Ureter (tissue), 1 donor: ENCODE results near the gene ARID4B. TPM values are rescaled to one million over a fixed set of nuclear protein-coding genes. Genes with fewer than 3 reads are reported as not detected.
"Not testable (repeated sequence)": the region's sequence is repeated elsewhere in the genome, so short reads cannot be mapped to it uniquely, and the experiment has no call there.

Source experiments
- DNase-seq: peaks from one replicate; pipeline ENCODE4 v3.0.0-alpha.2; 2020; ENCODE audit warnings: low spot score
- total RNA-seq: library from RNA; stranded (reverse); gene quantifications from one replicate; pipeline ENCODE4 v1.2.4, GENCODE V29; 2023
- donor health status: DM: yes; HTN: yes; CAD: no.

ARID4B gene
- total RNA-seq, 1 donor from 2014 or later = 52.9 TPM

DNA sequence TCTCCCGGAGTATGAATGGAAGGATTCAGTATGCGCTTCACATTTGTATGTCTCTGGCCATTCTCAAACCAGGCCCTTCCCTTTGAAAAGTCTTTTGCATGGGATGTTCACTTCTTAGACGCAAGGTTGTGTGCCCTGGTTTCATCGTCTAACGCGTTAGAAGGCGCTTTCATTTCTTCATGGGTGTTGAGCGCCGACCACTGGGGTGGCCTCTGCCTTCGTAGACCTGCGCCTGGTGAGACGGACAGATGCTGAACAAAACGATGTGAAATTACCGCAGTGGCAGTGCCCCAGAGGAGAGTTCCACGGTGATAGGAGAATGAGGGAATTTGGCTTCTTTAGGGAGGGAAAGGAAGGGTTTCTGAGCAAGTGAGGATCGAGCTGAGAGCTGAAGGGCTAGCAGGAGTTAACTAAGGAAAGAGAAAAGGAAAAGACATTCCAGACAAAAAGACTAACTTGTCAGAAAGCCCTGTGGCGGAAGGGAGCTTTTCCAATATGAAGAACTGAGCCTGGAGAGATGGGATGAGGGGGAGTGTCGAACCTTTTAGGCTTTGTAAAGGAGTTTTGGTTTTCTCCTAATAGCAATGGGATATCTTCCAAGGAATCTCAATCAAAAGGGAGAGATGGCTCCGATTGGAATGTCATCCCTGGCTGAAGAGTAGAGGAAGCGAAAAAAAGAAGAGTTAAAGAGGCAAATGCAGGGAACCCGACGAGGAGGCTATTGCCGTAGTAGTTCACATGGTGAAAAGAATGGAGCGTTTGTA is 1.3 kb upstream of the ARID4B start:
- peak; percentile 49 for DNase-seq

DNA sequence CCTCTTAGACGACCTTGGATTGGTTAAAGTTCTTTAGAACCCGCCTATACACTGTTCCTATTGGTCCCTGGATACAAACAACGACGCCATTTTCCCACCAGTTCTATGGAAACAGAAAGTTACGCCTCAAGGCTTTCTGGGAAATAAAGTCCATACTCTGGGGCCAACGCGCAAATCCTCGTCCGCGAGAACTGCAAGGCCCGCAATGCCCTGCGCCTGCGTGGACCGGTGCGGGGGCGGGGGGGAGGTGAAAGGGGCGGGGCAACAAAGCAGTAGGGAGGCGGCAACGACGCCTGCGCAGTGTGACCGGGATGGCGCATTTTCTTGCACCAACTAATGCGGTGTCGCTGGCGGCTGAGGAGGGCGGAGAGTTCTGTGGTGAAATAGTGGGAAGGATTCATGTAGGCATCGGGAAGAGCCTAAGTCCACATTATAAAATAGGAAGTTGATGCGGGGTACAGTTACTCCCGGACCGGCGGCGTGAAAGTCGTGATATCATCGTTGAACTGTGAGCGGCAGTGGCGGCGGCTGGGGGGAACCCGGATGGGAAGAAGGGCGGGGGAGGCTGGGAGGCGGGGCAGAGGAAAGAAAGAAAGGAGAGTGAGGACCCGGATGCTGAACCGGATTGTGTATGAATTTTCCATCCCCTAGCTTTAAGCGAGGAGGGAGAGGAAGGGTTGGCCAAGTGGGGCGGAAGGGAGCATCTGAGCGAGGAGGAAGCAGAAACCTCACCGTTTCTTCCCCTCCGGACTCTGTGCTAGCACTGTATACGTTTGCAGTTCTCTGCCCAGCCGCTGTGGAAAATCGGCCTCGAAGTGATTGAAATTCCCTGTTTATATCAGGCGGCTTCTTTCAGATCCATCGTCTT is 526 bp upstream of the ARID4B start, which contains the start of gene GGPS1:
Gene GGPS1, plus strand, starts transcription at position 300 of the 868 bp plus-strand sequence. CDS start 6,695 bp downstream, outside the sequence.
- DNase-seq = peak; percentile 98

DNA sequence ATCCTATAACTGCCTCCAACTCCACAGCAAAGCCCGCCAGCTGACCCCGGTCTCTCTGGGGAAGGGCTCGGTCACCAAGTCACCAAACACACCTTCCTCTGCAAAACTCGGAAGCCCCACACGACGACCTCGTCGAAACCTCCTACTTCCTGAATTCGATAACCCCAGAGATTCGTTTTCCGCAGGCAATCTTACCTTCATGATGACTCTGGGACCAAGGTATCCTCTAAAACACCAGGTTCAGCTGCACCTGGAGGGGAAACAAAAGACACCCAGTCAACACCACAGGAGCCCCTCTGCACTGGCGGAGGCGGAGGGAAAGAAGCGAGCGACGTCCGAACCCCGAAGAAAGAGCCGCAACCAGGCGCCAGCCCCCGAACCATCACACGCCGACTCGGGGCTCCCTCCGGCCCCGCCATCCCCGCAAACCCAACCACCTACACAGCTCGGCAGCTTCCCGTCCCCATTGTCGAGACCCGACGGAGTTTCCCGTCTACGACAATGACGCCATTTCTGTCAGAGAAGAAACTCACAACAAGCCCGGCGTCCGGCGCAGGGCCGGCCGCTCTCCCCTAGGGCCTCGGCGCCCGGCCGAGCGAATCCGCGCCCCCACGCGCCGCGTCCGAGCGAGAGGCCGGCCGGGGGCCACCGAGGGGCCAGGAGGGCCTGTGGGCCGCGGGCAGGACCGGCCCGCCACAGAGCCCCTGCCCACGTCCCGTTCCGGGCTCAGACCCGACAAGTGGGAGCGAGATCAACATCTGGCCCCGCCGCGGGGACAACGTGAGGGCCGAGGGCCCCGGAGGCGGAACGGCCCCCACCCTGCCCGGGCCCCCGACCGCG is 1.0 kb downstream of the ARID4B start:
- peak; percentile 52 for DNase-seq

DNA sequence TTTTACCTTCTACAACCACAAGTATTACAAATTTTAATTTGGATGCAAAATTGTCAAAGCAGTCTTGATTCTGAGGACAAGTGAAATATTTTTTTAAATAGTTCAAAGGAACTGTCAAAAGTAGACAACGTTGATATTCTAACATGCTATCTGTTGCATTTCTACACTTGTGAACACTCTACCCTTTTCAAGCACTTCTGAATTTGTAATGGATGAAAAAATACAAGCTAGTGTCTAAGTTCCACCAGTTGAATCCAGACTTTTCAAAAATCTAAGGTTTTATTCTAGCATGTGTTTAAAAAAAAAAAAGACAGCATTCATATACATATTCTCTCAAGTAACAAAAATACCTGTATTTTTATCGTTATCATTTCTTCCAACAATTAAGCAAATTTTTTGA is 2.1 kb downstream of the ARID4B start:
- no peak for DNase-seq

DNA sequence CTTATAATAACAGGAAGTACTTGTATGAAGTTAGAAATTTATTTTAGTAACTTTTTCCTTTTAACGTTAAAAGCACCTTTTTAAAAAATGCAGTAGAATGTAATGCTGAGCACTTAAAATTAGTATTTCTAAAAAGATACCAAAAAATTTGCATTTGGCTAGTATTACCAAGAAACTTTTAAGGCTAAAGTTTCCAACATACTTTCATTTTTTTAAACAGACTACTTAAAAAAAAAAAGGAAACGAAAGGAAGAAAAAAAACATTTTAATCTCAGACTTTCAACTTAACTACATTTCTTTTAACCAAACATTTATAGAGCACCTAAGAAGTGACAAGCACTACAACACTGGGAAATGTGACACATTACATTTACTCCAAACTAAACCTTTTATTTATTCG is 2.8 kb downstream of the ARID4B start:
- no peak for DNase-seq

DNA sequence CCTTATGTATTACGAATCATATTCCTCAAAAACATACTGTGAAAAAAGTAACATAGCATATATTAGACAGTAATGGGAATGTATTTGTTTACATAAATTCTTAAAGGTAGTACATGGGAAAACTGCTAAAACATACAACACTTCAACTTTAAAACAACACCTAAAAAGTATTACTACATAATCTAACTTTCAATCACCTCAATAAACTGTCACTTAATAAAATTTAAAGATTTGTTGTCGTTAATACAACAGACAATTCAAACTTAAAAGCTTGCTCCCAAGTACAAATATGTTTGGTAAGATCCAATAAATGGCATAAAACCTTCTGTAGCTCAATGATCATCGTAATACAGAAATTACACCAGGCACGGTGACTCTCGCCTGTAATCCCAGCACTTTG is 3.7 kb downstream of the ARID4B start:
- DNase-seq = no peak

DNA sequence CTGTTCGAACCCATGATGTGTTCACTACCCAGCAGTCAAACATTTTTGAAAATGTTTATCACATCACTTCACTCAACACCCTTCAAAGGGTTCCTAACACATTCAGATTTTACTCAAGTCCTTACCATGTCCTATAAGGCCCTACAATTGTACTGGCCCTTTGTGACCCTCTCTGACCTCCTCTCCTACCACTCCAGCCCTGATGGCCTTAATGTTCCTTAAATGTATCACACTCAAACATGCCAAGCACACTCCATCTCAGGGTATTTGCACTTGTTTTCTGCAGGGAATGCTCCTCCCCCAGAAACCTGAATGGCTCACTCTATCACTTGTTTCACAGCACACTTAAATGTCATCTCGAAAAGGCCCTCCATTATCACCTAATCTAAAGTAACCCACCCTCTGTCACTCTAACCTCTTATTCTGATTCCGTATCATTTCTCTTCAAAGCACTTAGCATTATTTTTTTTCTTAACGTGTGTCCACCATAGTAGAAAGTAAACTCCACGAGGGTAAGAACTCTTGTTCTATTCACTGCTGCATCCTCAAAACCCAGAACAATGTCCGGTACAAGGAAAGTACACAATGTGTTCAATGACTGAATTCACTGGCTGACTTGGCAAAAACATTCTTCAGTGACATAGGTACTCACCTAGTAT is 7.3 kb downstream of the ARID4B start:
- DNase-seq = no peak

DNA sequence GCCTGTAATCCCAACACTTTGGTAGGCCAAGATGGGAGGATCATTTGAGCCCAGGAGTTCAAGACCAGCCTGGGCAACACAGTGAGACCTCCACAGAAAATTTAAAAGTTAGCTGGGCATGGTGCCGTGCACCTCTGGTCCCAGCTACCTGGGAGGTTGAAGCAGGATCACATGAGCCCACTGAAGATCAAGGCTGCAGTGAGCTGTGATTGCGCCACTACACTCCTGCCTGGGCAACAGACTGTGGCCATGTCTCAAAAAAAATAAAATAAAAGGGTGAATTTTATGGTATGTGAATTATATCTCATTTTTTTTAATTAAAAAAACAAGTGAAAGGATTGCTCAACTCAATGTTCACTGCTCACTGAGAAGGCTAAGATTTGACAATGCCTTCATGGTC is 8.7 kb downstream of the ARID4B start:
- DNase-seq = no peak

DNA sequence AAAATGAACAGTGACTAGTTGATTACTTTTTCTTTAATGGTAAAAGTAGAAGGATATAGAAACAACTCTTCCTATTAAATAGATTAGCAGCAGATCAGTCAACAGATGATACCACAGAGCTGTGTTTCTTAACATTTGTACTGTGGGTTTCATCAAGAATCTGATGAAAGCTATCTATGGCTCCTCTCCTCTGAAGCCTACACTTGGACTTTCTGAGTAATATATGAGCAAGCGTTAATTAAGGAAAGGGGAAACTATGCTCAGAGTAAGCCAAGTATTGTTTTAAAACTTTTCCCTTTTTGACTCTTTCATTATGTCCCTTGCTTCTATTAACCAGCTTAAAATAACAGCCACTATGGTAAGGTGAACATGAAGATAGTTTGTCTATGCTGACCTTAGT is 10.8 kb downstream of the ARID4B start:
- DNase-seq = no peak

DNA sequence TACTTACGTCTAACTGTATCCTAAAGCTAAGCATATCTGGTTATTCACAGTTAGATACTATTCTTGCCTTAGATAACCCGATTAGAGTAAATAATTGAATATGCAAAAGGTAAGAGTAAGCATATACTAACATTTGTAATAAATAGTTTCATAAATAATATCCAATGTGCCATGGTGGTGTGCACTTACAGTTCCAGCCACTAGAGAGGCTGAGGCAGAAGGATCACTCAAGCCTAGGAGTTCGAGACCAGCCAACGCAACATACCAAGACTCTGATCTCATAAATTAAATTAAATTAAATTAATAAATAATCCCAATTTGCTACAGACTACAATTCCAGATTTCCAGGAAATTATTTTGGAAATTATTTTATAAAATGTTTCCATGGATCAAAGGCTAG is 12.2 kb downstream of the ARID4B start:
- DNase-seq = no peak

DNA sequence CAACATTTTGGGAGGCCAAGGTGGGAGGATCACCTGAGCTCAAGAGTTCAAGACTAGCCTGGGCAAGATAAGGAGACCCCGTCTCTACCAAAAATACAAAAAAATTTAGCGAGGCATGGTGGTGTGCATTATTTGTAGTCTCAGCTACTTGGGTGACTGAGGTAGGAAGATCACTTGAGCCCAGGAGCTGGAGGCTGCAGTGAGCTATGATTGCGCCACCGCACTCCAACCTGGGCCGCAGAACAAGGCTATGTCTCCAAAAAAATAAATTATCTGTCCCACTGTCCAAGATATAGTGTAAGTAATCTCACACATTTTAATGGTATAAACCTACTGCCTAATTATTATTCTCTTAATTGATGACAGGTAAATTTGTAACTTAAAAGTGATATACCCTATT is 12.8 kb downstream of the ARID4B start:
- no peak for DNase-seq

DNA sequence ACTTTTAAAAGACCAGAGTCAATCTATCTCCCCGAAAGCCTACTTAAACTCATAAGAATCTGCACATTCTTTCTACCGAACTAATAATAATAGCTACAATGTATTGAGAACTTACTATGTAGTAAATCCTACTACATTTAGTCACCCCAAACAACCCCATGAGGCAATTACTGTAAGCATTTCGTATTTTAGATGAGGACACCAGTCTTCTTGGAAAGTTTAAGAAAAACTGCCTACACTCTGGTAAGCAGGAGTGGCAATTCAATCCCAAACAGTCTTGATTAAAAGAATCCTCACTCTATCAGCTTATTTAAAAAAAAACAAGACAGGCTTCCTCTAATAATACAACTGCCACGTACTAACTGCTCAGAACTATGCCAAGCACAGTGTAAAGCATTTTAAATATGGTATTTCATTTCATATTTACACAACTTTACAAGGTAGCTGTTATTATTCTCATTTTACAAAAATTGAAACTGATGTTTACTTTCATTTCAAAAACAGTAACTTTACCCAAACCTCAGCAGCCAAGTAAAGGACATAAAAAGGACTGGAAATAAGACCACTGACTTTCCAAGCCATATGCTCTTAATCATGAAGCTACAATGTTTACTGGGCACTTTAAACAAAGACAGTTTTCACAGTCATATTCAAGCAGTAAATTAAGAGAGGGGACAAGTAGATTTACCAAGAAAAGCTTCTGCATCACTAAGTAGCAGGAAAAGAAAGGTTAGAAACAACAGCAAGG is 13.9 kb downstream of the ARID4B start:
- DNase-seq = no peak

DNA sequence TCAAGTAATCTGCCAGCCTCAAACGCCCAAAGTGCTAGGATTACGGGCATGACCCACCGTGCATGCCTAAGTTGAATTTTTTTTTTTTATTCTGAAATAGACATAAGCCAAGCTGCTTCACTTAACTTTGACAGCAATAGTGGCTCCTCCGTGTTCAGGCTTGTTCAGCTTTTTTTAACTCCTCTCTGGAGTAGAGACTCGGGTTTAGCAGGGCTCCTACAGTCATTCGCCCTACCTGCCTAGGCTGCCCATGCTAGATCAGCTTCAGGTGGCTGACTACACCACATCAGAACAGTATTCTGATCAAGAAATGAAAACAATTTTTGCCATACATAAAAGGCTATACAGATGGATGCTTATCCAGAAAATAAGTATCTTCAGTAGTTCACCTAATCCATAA is 14.7 kb downstream of the ARID4B start:
- DNase-seq = no peak

DNA sequence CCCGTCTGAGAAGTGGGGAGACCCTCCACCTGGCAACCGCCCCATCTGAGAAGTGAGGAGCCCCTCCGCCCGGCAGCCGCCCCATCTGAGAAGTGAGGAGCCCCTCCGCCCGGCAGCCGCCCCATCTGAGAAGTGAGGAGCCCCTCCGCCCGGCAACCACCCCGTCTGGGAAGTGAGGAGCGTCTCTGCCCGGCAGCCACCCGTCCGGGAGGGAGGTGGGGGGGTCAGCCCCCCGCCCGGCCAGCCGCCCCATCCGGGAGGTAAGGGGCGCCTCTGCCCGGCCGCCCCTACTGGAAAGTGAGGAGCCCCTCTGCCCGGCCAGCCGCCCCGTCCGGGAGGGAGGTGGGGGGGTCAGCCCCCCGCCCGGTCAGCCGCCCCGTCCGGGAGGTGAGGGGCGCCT is 18.8 kb downstream of the ARID4B start:
- DNase-seq = not testable (repeated sequence)

DNA sequence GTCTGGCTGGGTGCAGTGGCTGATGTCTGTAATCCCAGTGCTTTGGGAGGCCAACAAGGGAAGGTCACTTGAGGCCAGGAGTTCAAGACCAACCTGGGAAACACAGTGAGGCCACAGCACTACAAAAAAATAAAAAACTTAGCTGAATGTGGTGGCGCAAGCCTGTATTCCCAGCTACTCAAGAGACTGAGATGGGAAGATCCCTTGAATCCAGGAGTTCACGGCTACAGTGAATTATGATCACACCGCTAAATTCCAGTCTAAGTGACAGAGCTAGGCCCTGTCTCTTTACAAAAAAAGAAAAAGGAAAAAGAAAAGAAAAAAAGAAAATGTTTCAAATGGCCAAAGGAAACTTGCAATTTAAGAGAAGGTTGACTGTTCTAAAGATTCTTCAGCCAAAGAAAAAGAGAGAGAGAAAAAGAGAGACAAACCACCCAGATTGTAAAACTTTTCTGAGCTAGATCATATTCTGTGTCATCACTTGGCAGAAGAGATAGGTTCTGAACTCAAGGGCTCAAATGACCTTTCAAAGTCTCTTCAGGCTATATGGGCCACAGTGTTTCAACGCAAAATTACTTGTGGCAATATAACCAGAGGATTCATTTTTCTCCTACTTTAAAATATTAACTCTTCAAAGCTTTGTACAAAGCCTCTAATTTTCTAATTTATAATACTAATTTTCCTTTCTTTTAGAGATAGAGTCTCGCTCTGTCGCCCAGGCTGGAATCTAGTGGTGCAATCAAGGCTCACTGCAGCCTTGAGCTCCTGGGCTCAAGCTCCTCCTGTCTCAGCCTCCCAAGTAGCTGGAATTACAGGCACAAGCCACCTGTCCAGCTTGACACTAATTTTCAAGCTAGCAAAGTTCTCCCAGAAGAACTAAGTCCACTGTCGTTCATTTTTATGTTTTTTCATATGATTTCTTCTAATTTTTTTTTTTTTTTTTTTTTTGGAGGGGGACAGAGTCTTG is 20.5 kb downstream of the ARID4B start:
- DNase-seq = no peak

DNA sequence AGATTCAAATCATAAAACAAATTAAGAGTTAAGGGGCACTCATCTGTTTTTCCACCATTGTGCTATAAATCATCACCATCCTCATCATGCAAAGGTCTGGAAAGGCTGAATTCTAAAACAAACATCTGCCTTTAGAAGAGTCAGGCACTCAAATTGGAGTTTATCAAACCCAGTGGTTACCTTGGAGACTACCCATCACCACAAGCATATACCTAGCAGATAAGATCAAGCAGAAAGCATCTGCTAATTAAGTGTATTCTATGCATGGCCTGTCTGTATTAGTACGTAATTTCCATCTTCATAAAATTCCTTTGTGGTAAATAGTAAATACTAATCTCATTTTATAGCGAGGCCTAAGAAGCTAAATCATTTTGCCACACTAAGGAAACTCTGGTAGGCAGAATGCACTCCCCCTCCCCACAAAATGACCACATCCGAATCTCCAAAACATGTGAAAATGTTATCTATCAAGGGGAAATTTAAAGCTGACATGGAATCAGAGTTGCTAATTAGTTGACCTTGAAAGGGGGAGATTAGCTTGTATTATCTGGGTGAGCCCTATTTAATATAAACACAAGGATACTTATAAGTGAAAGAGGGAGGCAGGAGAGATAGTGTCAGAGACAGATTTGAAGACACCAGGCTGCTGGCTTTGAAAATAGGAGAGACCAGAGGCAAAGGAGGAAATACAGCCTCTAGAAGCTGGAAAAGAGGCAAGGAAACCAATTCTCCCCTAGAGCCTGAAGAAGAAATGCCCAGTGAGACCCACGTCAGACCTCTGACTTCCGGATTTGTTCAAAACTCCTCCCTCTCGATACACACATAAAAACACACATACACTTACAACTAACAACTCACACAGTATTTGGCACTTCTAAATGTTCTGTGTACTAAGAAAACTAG is 23.2 kb downstream of the ARID4B start:
- DNase-seq = no peak

DNA sequence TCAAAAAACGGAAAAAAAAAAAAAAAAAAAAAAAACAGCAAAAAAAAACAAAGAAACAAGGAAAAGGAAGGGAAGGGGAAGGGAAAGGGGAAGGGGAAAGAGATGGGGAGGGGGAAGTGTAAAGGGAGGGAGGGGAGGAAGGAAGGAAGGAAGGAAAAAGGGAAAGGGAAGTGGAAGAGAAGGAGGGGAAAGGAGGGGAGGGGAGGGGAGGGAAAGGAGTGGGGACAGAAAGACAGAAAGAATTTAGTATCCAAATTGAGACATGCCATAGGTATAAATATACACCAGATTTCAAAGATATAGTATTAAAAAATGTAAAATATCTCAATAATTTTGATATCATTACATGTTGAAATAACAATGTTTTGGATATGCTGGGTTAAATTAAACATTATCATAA is 25.8 kb downstream of the ARID4B start:
- no peak for DNase-seq

DNA sequence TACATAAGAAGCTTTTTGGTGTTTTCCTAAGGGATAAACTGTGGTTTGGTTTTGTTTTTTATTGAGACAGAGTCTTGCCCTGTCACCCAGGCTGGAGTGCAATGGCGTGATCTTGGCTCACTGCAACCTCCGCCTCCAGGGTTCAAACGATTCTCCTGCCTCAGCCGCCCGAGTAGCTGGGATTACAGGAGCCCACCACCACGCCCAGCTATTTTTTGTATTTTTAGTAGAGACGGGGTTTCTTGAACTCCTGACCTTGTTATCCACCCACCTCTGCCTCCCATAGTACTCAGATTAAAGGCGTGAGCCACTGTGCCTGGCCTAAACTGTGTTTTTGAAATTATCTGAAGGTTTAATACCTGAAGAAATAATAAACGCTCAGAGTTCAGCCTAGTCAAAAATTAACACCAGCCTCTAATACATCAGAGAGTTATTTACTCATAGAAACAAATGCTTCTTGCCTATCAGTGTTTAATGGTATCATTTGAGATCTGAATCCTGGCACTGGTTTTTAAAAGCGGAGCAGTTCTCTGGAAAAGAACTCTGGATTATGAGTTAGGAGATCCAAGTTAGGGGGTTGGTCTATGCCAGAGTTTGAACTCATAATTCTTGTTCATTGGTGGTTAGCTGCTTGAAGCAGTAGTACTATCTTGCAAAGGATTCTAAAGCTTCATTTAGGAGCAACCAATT is 28.7 kb downstream of the ARID4B start:
- no peak for DNase-seq
